ENCODE measurements around the gene CTDP1. TPM values are rescaled to one million over a fixed set of nuclear protein-coding genes. Genes with fewer than 3 reads are reported as not detected.

The CTDP1 gene
- total RNA-seq, 1 donor from 2014 or later: 23.1 TPM

- peaks cover 39% of the 10 kb centered on the region for H3K27me3 Mint-ChIP-seq (ENCODE audit: unreplicated experiment)
Observed at GRCh38 chr18:79798346-79798998, 118.9 kb downstream of the CTDP1 start.

DNA sequence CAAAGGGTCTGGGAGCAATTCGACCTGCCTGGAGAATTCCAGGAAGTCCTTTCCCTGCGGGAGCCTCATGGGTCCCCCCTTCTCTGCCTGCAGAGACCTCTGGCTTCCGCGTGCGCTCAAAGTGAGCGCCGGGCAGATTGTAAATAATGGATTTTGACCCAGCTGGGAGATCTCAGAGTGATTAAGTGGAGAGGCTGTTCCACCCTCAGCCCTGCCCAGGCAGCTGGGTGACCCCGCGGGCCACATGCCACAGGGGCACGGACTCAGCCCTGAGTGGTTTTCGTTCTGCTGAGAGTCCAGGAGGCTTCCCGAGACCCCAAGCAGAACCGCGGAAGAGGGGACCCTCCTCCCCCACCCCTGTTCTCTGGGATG, 119.4 kb downstream of the CTDP1 start:
- Mint-ChIP-seq H3K4me3 (ENCODE audit: unreplicated experiment) (peak overlapping the region; percentile 29), H3K4me1 (ENCODE audit: unreplicated experiment) (peaks cover 6% of the 10 kb centered on the region), H3K36me3 (ENCODE audit: unreplicated experiment) (no peaks in the 10 kb centered on the region), H3K27me3 (ENCODE audit: unreplicated experiment) (peaks cover 39% of the 10 kb centered on the region), H3K27ac (ENCODE audit: unreplicated experiment) (no peak overlapping the region), H3K9me3 (ENCODE audit: unreplicated experiment) (no peaks in the 10 kb centered on the region)
- no peak for TF ChIP-seq CTCF (IDR thresholded peaks at IDR 0.05)
- no peak for DNase-seq (ENCODE audit: extremely low spot score, unreplicated experiment)

More at GRCh38 chr18:79798346-79798998, 118.9 kb downstream of the CTDP1 start:
- Mint-ChIP-seq H3K36me3 (ENCODE audit: unreplicated experiment) (no peaks in the 10 kb centered on the region), H3K4me3 (ENCODE audit: unreplicated experiment) (no peak overlapping the region), H3K4me1 (ENCODE audit: unreplicated experiment) (peaks cover 6% of the 10 kb centered on the region), H3K9me3 (ENCODE audit: unreplicated experiment) (no peaks in the 10 kb centered on the region), H3K27ac (ENCODE audit: unreplicated experiment) (no peak overlapping the region)
- no peak for DNase-seq (ENCODE audit: extremely low spot score, unreplicated experiment)
- TF ChIP-seq CTCF (IDR thresholded peaks at IDR 0.05): no peak

DNA sequence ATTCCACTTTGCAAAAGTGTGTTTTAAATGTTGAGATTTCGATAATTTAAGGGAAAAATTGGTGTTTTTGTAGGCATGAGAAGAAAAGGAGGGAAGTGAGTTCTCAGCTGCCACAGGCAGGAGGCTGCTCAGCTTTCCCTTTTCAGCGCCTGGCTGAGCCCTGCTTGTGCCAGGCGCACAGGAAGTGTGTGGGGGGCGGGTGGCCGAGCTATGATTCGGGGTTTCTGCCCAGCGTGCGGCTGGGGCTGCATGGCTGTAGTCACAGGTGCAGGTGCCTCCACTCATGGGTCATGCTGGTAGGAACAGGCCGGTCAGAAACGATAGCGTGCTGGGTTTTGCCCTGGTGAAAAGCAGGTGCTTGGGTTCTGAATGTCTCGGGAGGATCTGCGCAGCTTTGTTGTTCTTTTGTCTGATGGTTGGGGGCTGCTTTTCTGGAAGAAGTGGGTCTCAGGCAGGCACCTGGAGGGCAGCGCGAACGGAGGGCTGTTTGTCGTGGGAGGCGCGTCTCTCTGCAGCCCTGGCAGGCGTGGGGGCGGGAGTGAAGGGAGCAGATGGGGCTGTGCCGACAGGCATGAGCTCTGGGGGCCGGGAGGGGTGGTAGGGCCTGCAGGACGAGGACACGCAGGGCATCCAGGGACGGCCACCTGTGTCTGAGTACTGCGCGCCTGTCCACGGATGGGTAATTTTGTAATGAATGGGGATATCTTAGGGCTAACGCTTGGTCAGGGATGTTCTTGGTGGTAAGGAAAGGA, 120.2 kb downstream of the CTDP1 start:
- no peaks in the 10 kb centered on the region for H3K9me3 Mint-ChIP-seq (ENCODE audit: unreplicated experiment)
- H3K27ac Mint-ChIP-seq (ENCODE audit: unreplicated experiment): no peak overlapping the region
- no peak overlapping the region for H3K4me3 Mint-ChIP-seq (ENCODE audit: unreplicated experiment)
- peaks cover 39% of the 10 kb centered on the region for H3K27me3 Mint-ChIP-seq (ENCODE audit: unreplicated experiment)
- no peak for DNase-seq (ENCODE audit: extremely low spot score, unreplicated experiment)
- H3K4me1 Mint-ChIP-seq (ENCODE audit: unreplicated experiment): peaks cover 6% of the 10 kb centered on the region
- no peak for TF ChIP-seq CTCF (IDR thresholded peaks at IDR 0.05)
- H3K36me3 Mint-ChIP-seq (ENCODE audit: unreplicated experiment): no peaks in the 10 kb centered on the region

DNA sequence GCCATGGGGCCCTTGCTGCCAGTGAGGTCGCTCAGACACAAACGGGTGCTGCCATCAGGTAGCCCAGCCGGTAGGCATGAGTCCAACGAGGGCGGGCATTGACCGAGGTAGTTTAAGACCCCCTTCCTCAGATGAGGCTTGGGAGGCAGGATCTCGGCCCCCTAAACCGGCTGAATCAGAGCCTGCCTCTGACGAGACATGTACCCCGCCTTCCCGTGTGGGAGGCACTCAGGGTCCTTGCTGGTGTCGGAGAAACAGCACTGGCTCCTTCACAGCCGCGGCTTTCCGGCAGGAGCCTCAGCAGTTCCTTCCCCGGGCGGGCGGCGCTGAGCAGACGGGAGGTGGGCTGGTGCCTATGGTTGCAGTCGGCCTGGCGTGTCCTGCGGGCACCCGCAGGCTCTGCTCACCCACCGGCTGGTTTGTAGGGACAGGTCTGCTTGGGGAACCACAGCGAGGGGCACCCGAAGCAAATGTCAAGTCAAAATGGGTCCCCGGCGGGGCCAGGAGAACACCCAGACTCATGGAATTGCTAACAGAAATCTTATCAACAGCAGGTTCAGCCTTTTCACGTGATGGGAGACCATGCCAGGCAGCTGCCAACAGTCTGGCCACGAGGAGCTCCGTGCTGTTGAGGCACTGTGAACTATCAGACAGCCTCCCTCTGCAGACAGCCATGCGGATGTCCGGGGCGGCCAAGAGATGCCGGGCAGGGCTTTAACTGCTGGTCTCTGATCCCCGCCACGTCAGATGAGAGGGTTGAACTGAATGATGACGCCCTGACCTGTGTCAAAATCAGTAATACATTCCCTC, 121.0 kb downstream of the CTDP1 start:
- Mint-ChIP-seq H3K4me1 (ENCODE audit: unreplicated experiment) (peaks cover 6% of the 10 kb centered on the region), H3K9me3 (ENCODE audit: unreplicated experiment) (no peaks in the 10 kb centered on the region), H3K36me3 (ENCODE audit: unreplicated experiment) (no peaks in the 10 kb centered on the region), H3K27me3 (ENCODE audit: unreplicated experiment) (peaks cover 40% of the 10 kb centered on the region), H3K4me3 (ENCODE audit: unreplicated experiment) (no peak overlapping the region), H3K27ac (ENCODE audit: unreplicated experiment) (no peak overlapping the region)
- no peak for DNase-seq (ENCODE audit: extremely low spot score, unreplicated experiment)
- TF ChIP-seq CTCF (IDR thresholded peaks at IDR 0.05): no peak

DNA sequence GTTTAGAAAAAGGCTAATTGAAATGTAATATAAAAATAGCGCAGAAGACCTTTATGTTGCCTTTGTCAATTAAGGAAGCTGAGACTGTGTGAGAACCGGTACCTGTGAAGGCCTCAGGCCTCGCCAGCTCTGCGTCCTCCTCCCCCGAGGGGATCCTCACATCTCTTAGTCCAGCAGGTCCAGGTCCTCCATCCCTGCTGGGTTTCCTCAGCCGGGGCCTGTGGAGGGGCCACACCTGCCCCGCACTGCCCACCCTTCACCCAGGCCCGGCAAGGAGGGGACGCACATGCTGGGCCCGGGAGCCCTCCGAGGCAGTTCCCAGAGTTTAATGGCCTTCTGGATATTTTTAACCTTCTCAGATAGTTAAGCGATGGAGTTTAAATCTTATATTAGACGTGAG, 121.6 kb downstream of the CTDP1 start:
- H3K4me1 Mint-ChIP-seq (ENCODE audit: unreplicated experiment): peaks cover 6% of the 10 kb centered on the region
- H3K4me3 Mint-ChIP-seq (ENCODE audit: unreplicated experiment): no peak overlapping the region
- peaks cover 39% of the 10 kb centered on the region for H3K27me3 Mint-ChIP-seq (ENCODE audit: unreplicated experiment)
- H3K36me3 Mint-ChIP-seq (ENCODE audit: unreplicated experiment): no peaks in the 10 kb centered on the region
- DNase-seq (ENCODE audit: extremely low spot score, unreplicated experiment): no peak
- TF ChIP-seq CTCF (IDR thresholded peaks at IDR 0.05): no peak
- no peak overlapping the region for H3K27ac Mint-ChIP-seq (ENCODE audit: unreplicated experiment)
- no peaks in the 10 kb centered on the region for H3K9me3 Mint-ChIP-seq (ENCODE audit: unreplicated experiment)

Measured in osteocyte (in vitro differentiated cells).